PFSK-1 (cell line): ENCODE results near the gene IGSF23.

Experiments used
- FOXP2 ChIP-seq: optimal IDR thresholded peaks from 2 replicates; pipeline ENCODE3; 2011; ENCODE audit warnings: borderline replicate concordance, control low read depth, inconsistent platforms; ENCODE audit not compliant: insufficient read depth; ENCODE audit errors: extremely low read length, extremely low read depth
- POLR2AphosphoS5 ChIP-seq: IDR thresholded peaks from 2 replicates; pipeline ENCODE4 v1.6.1; 2012; ENCODE audit warnings: low read depth, mild to moderate bottlenecking, control low read depth, low read length, moderate library complexity
- REST ChIP-seq, 2 experiments: IDR thresholded peaks; 2 replicates each; pipeline versions ENCODE4 v1.6.1 to v1.8.0; 2011 to 2012; ENCODE audit warnings: low read depth in 2 of 2, low read length in 2 of 2, control low read depth in 1 of 2, inconsistent platforms in 1 of 2, mild to moderate bottlenecking in 1 of 2, moderate library complexity in 1 of 2; ENCODE audit not compliant: insufficient read depth in 1 of 2
- SIN3A ChIP-seq: IDR thresholded peaks from 2 replicates; pipeline ENCODE4 v1.6.1; 2012; ENCODE audit warnings: mild to moderate bottlenecking, low read length, moderate library complexity, borderline replicate concordance; ENCODE audit not compliant: insufficient read depth
- TAF1 ChIP-seq: IDR thresholded peaks from 2 replicates; pipeline ENCODE4 v1.6.1; 2012; ENCODE audit warnings: low read length, control low read depth, borderline replicate concordance; ENCODE audit not compliant: insufficient read depth

The IGSF23 gene

DNA sequence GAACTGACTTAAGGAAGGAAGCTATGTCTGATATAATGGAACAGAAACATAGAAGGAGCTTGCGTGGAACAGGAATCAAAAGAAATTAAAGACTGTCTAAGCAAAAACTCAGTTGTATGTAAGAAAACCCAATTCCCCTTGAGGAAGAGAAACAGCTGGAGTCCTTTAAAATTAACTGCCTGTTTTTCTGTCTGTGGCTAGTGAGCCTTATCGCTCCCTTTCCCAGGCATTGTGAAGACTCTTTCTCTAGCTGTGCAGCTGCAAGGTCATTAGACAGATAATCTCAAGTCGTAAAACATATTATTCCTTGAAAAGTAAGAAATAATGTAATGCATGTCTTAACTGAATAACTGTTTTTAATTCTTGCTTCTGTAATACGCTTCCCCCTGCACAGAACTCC, 39.7 kb upstream of the IGSF23 start:
- TF ChIP-seq REST (IDR thresholded peaks at IDR 0.05; ENCODE audit: insufficient read depth in 1 of 2, low read depth in 2 of 2, low read length in 2 of 2): no peak
- TF ChIP-seq POLR2AphosphoS5: no peak

DNA sequence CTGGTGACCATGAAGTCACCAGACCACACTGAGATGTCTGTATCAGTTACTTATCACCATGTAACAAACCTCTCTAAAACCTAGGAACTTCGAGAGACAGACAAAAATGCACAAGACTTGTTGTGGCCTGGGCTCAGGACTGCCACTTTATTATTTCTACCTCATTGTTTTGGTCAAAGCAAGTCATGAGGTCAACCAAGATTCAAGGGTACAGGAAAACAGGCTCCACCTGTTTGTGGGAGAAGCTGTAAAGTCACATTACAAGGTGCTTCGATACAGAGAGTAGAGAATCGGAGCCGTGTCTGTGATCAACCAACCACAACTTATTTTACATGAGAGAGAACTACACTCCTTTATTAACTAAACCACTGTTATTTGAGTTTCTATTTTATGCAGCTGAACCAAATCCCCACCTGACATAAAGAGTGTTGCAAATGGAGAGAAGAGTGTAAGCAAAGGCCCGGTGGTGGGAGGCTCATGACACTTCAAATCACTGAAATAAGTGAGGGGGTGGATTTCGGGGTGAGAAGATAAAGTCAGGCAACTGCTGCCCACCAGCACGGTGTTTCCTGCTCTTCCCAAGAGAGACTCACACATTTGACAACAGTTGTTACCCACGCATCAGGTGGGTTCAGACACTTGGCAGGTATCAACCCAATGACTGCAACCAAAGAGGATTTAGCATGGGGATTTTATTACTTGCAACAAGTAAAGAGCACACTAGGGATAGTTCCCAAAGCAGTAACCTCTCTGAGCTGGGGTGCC, 39.0 kb upstream of the IGSF23 start:
- TF ChIP-seq REST (IDR thresholded peaks at IDR 0.05; ENCODE audit: insufficient read depth in 1 of 2, low read depth in 2 of 2, low read length in 2 of 2): no peak
- no peak for TF ChIP-seq SIN3A
- no peak for TF ChIP-seq POLR2AphosphoS5
- no peak for TF ChIP-seq FOXP2
- TF ChIP-seq TAF1: no peak

- TF ChIP-seq REST (IDR thresholded peaks at IDR 0.05; ENCODE audit: insufficient read depth in 1 of 2, low read depth in 2 of 2, low read length in 2 of 2) (no peak), SIN3A (no peak), POLR2AphosphoS5 (no peak), TAF1 (no peak), FOXP2 (no peak)
Observed at GRCh38 chr19:44575116-44575700, 38.2 kb upstream of the IGSF23 start.

DNA sequence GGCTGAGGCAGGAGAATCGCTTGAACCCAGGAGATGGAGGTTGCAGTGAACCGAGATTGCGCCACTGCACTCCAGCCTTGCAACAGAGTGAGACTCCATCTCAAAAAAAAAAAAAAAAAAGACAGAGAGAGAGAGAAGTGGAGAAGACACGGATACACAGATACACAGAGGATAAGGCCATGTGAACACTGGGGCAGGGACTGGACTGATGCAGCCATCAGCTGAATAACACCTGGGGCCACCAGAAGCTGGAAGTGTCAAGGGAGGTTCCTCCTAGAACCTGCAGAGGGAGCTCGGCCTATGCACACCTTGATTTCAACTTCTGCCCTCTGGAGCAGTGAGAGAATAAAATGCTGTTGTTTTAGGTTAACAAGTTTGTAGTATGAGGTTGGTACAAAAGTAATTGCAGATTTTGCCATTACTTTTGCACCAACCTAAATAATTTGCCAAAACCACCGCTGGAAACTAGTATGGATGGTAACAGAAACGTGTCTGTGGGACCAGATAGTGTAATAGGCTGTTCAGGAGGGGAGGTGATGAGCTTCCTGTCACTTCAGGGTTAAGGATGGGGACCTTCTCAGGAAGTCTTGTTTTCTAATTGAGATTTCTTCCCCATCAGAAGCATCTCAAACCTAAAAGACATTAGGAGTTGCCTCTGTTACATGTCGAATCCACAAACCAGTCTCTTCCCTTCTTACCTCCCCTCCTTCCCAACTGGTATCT, 36.4 kb upstream of the IGSF23 start:
- TF ChIP-seq SIN3A (no peak), REST (IDR thresholded peaks at IDR 0.05; ENCODE audit: insufficient read depth in 1 of 2, low read depth in 2 of 2, low read length in 2 of 2) (no peak), TAF1 (no peak), POLR2AphosphoS5 (no peak), FOXP2 (no peak)

DNA sequence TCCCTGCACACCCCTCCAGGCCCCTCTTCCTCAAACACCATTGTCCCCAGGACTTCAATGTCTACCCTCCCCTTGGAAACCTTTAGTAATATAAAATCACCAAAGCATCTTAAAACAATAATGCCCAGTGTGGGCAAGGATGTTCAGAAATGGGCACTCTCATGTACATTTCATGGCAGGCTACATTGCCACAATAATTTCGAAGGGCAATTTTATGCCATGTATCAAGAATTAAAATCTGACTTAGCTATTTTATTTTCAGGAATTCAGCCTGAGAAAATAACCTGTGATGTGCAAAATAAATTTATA, 35.8 kb upstream of the IGSF23 start:
- TF ChIP-seq REST (IDR thresholded peaks at IDR 0.05; ENCODE audit: insufficient read depth in 1 of 2, low read depth in 2 of 2, low read length in 2 of 2) (no peak), SIN3A (no peak), TAF1 (no peak), POLR2AphosphoS5 (no peak), FOXP2 (no peak)
